Measurements from ENCODE around the gene MINDY4B. TPM values are rescaled to one million over a fixed set of nuclear protein-coding genes. Genes with fewer than 3 reads are reported as not detected.
A peak's percentile ranks its signal among the peaks of the same experiment; 100 is the strongest.

The MINDY4B gene
- total and polyA plus RNA-seq, 12 donors, result 0.71 to 2.9 (median 1.4) TPM; not detected in 7

- Histone ChIP-seq H3K27me3 (no peaks in the 10 kb centered on the region), H3K4me3 (no peak overlapping the region), H3K4me1 (replicated peaks in 1 of 2) (no peaks in the 10 kb centered on the region), H3K27ac (no peak overlapping the region), H3K36me3 (replicated peaks in 1 of 2) (no peaks in the 10 kb centered on the region), H3K9me3 (replicated peaks in 1 of 3) (no peaks in the 10 kb centered on the region)
- TF ChIP-seq CTCF (IDR thresholded peaks at IDR 0.05) (no peak), POLR2A (IDR thresholded peaks at IDR 0.05) (no peak)
- no peak for DNase-seq
- WGBS, 4 donors, result 63 to 78% (median 74%) methylated on average over 2 of the region's 2 CpGs
- intact Hi-C loops (cut with DNase I), result no loop called here
Measured at GRCh38 chr3:150936693-150937092, 31.5 kb upstream of the MINDY4B start.

DNA sequence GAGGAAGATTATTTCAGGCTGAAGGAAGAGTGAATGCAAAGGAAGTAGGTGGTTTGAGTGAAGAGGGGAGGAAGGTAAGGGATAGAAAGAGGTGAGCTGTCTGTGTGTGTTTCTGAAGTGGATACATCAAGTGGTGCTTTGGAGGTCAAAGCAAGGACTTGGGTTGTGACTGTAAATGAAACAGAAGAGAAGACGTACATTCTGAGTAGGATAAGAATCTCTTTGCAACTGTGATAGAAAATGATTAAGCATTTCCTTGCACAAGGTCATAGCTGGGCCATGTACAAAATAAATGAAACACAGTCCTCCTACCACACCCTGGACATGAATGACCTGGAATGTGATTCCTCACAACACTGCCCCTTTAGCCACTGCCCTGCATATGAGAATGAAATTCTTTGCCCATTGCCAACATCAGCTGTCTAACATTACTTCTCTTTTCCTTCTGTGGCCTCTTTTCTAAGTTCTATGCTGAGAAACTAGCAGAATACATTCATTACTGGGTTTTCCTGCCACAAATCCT lies 28.3 kb upstream of the MINDY4B start:
- no peak for DNase-seq
- Histone ChIP-seq H3K9me3 (replicated peaks in 1 of 3) (no peaks in the 10 kb centered on the region), H3K36me3 (replicated peaks in 1 of 2) (no peaks in the 10 kb centered on the region), H3K4me3 (no peak overlapping the region), H3K27ac (peak overlapping the region in 1 of 5 donors; percentile 34), H3K4me1 (replicated peaks in 1 of 2) (no peaks in the 10 kb centered on the region), H3K27me3 (no peaks in the 10 kb centered on the region)
- 11 to 15% (median 13%) methylated on average over 1 of the region's 1 CpG for WGBS, 4 donors
- intact Hi-C loops (cut with DNase I), result no loop called here
- TF ChIP-seq CTCF (IDR thresholded peaks at IDR 0.05), result no peak
- TF ChIP-seq POLR2A (IDR thresholded peaks at IDR 0.05), result no peak

DNA sequence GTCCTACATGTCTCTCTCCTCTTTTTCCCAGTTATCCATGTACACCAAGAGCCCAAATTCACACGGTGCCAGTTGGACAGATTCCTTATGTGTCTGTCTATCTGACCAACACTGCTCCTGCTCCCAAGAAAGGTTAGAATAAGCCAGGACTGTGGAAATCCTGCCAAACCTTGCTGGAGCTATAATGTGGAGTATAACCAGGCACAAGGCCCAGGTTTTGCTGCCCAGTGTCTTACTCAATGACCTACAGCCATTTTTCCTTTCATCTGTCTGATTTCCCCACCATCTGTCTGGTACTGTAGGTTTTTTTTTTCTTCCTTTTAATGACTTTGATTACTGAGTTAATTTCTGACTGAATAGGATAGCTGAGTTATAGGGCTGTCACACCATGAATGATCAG lies 26.5 kb upstream of the MINDY4B start:
- TF ChIP-seq CTCF (IDR thresholded peaks at IDR 0.05) (no peak), POLR2A (IDR thresholded peaks at IDR 0.05) (no peak)
- DNase-seq, result peak in 6 of 7 donors; percentile 15 to 67 (median 26)
- no peaks in the 10 kb centered on the region for H3K36me3 ChIP-seq (replicated peaks in 1 of 2)
- no peaks in the 10 kb centered on the region for H3K27me3 ChIP-seq
- no peaks in the 10 kb centered on the region for H3K9me3 ChIP-seq (replicated peaks in 1 of 3)
- intact Hi-C loops (cut with DNase I), result no loop called here
- H3K4me3 ChIP-seq, result no peak overlapping the region
- WGBS, 4 donors, result 84 to 95% (median 88%) methylated on average over 1 of the region's 1 CpG
- H3K27ac ChIP-seq, result no peak overlapping the region
- H3K4me1 ChIP-seq (replicated peaks in 1 of 2), result no peaks in the 10 kb centered on the region

- Histone ChIP-seq H3K4me3 (no peak overlapping the region), H3K9me3 (replicated peaks in 1 of 3) (no peaks in the 10 kb centered on the region), H3K27ac (no peak overlapping the region), H3K36me3 (replicated peaks in 1 of 2) (no peaks in the 10 kb centered on the region), H3K27me3 (no peaks in the 10 kb centered on the region), H3K4me1 (replicated peaks in 1 of 2) (no peaks in the 10 kb centered on the region)
- TF ChIP-seq CTCF (IDR thresholded peaks at IDR 0.05), result no peak
- no peak for TF ChIP-seq POLR2A (IDR thresholded peaks at IDR 0.05)
- WGBS, 4 donors, result 22 to 45% (median 42%) methylated on average over 3 of the region's 3 CpGs
- DNase-seq, result no peak
- intact Hi-C loops (cut with DNase I), result no loop called here
Measured at GRCh38 chr3:150930839-150931238, 25.6 kb upstream of the MINDY4B start.
